Naive B cell (primary cell): ENCODE data around the gene NR1D1. TPM values are rescaled to one million over a fixed set of nuclear protein-coding genes. Genes with fewer than 3 reads are reported as not detected.

ENCODE experiments used
- ATAC-seq, 2 donors: fragments of 150-1000 bp; cut with Tn5 transposase; 2 replicates each; pipeline ENCODE4 v1.10.0; 2021; ENCODE audit warnings: low read depth in 2 of 2, mild to moderate bottlenecking in 2 of 2, moderate library complexity in 2 of 2
- DNase-seq: peaks from one replicate; pipeline ENCODE4 v3.0.0; 2022
- H3K27ac Mint-ChIP-seq, 6 donors: one replicate each; pipeline ENCODE4 v1.8.0; 2020 to 2022; ENCODE audit warnings: mild to moderate bottlenecking in 6 of 6, mixed read lengths in 6 of 6, moderate library complexity in 5 of 6, inconsistent platforms in 2 of 6
- H3K27me3 Mint-ChIP-seq, 3 donors: one replicate each; pipeline ENCODE4 v1.8.0; 2021 to 2022; ENCODE audit warnings: mixed read lengths in 3 of 3, mild to moderate bottlenecking in 1 of 3
- H3K36me3 Mint-ChIP-seq, 2 donors: one replicate each; pipeline ENCODE4 v1.8.0; 2020 to 2022; ENCODE audit warnings: mixed read lengths in 2 of 2, inconsistent platforms in 1 of 2, mild to moderate bottlenecking in 1 of 2
- H3K4me1 Mint-ChIP-seq, 3 donors: one replicate each; pipeline ENCODE4 v1.8.0; 2020 to 2022; ENCODE audit warnings: mixed read lengths in 3 of 3, inconsistent platforms in 1 of 3, mild to moderate bottlenecking in 1 of 3, moderate library complexity in 1 of 3
- H3K4me3 Mint-ChIP-seq, 8 donors: one replicate each; pipeline ENCODE4 v1.8.0; 2020 to 2022; ENCODE audit warnings: mild to moderate bottlenecking in 8 of 8, mixed read lengths in 8 of 8, moderate library complexity in 8 of 8, inconsistent platforms in 2 of 8
- H3K9me3 Mint-ChIP-seq, 7 donors: one replicate each; pipeline ENCODE4 v1.8.0; 2020 to 2022; ENCODE audit warnings: mixed read lengths in 7 of 7, mild to moderate bottlenecking in 5 of 7, inconsistent platforms in 2 of 7, moderate library complexity in 1 of 7
- polyA plus RNA-seq, 6 donors: library from polyadenylated mRNA; unstranded; fragments of 300-500 nt; fragmentation: Illumina TruSeq; gene quantifications; one replicate each; pipeline ENCODE4 v1.2.3, GENCODE V29; 2021; ENCODE audit warnings: low read depth in 6 of 6

NR1D1 gene
- polyA plus RNA-seq, 6 donors from 2014 or later, result 1.1 to 2.9 (median 2.1) TPM; not detected in 1

DNA sequence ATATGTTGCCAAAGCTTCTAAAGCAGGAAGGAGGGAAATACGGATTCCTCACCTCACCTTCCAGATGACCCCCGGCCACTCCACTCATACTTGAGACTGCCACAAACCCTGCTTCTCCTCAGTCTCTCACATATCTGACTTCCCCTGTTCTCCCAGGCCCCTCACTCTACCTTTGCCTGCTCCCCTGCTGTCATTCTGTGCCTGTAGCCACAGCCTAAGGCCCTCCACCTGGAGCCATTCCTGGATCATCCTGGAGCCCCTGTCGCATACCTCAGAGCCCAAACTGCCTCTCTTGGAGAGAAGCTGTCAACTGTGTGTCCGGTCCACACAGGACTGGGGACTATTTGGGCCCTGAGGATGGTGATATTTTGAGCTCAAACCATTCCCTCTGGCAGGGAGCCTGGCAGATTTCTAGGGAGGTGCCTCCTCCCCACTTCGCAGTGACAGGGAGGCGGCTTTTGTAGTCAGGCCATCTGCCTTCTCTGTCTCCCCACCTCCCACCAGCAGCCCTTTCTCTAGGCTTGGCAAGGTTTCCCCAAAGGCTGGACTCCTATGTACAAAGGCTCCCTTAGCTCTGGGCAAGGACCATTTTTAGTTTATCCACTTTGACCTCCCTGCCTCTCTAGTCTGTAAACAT is 43.9 kb downstream of the NR1D1 start:
- H3K4me3 Mint-ChIP-seq, result peak overlapping the region in 2 of 8 donors; percentile 77 to 94
- peaks cover 14 to 30% (median 15%) of the 10 kb centered on the region in 3 donors for H3K4me1 Mint-ChIP-seq
- H3K27ac Mint-ChIP-seq, result peak overlapping the region in 1 of 6 donors; percentile 57
- H3K9me3 Mint-ChIP-seq, result no peaks in the 10 kb centered on the region
- no peaks in the 10 kb centered on the region for H3K36me3 Mint-ChIP-seq
- no peak for ATAC-seq
- peaks cover 3 to 30% (median 23%) of the 10 kb centered on the region in 3 donors for H3K27me3 Mint-ChIP-seq
- DNase-seq, result no peak

Other genes starting within 250 kb of the NR1D1 start
- 100 to 1,000 TPM in 1 of 6 donors, 10 to 100 TPM in 4, under 1 TPM in 1; 0.75 to 127 (median 39.8) TPM for gene IKZF3, start 236.3 kb downstream of the NR1D1 start, polyA plus RNA-seq
- under 1 TPM in 5 of 6 donors, not detected in 1; 0.16 to 0.80 (median 0.38) TPM for gene ZPBP2, start 232.4 kb downstream of the NR1D1 start, polyA plus RNA-seq
- 1 to 10 TPM in 1 of 6 donors, under 1 TPM in 3, not detected in 2; 0.15 to 2.0 (median 0.31) TPM for gene GSDMB, start 182.0 kb downstream of the NR1D1 start, polyA plus RNA-seq
- gene ORMDL3, start 173.0 kb downstream of the NR1D1 start, polyA plus RNA-seq, result 100 to 1,000 TPM in 3 of 6 donors, 10 to 100 TPM in 3; 71.8 to 181 (median 95.9) TPM
- gene LRRC3C, start 172.9 kb downstream of the NR1D1 start, polyA plus RNA-seq, result not detected
- under 1 TPM in 2 of 6 donors, not detected in 4; 0.19 to 0.21 TPM for gene GSDMA, start 137.6 kb downstream of the NR1D1 start, polyA plus RNA-seq
- gene PSMD3, start 119.8 kb downstream of the NR1D1 start, polyA plus RNA-seq, result 10 to 100 TPM; 48.1 to 62.4 (median 52.3) TPM
- not detected for gene CSF3, start 85.1 kb downstream of the NR1D1 start, polyA plus RNA-seq
- gene MED24, start 46.2 kb downstream of the NR1D1 start, polyA plus RNA-seq, result 10 to 100 TPM; 44.9 to 58.9 (median 47.6) TPM
- 1 to 10 TPM; 1.9 to 5.3 (median 4.7) TPM for gene THRA, start 37.6 kb downstream of the NR1D1 start, polyA plus RNA-seq
- 10 to 100 TPM in 2 of 6 donors, 1 to 10 TPM in 4; 7.7 to 13.1 (median 9.2) TPM for gene MSL1, start 21.4 kb upstream of the NR1D1 start, polyA plus RNA-seq
- 10 to 100 TPM; 31.8 to 60.5 (median 44.5) TPM for gene CASC3, start 39.9 kb upstream of the NR1D1 start, polyA plus RNA-seq
- gene RAPGEFL1, start 76.9 kb upstream of the NR1D1 start, polyA plus RNA-seq, result under 1 TPM in 4 of 6 donors, not detected in 2; 0.10 to 0.56 (median 0.43) TPM
- gene WIPF2, start 118.7 kb upstream of the NR1D1 start, polyA plus RNA-seq, result 10 to 100 TPM in 3 of 6 donors, 1 to 10 TPM in 3; 2.9 to 11.4 (median 9.2) TPM
- 1 to 10 TPM in 1 of 6 donors, under 1 TPM in 3, not detected in 2; 0.23 to 1.3 (median 0.35) TPM for gene CDC6, start 187.3 kb upstream of the NR1D1 start, polyA plus RNA-seq
- gene RARA, start 208.6 kb upstream of the NR1D1 start, polyA plus RNA-seq, result 10 to 100 TPM in 2 of 6 donors, 1 to 10 TPM in 4; 3.1 to 12.6 (median 7.8) TPM